OCI-LY7 (cell line): Measurements from ENCODE around the gene ZNF335. TPM values are rescaled to one million over a fixed set of nuclear protein-coding genes. Genes with fewer than 3 reads are reported as not detected.

Source experiments
- BruUV-seq: library from RNA; stranded (reverse); fragments of 400-500 nt; replicated peaks from 2 replicates; lab custom pipeline; 2021; lab: Mats Ljungman, UMichigan
- CTCF ChIA-PET: fragments of 300-600 bp; sonication (Branson Sonifier 250); formaldehyde crosslinking; loops from one replicate; lab custom pipeline; 2022; ENCODE audit warnings: antibody characterized with exemption; ENCODE audit not compliant: unreplicated experiment; lab: Charles Lee
- POLR2A ChIA-PET: fragments of 300-600 bp; sonication (Branson Sonifier 250); formaldehyde crosslinking; loops from one replicate; lab custom pipeline; 2022; ENCODE audit warnings: antibody characterized with exemption; lab: Charles Lee
- DNase-seq: peaks from one replicate; pipeline ENCODE4 v3.0.0-alpha.2; 2015; ENCODE audit warnings: low spot score
- H2AFZ ChIP-seq: fragments of 200-600 bp; sonication (generic), shearing (Covaris generic); 2 replicates; pipeline ENCODE4 v1.6.1; 2014; ENCODE audit warnings: mild to moderate bottlenecking, antibody characterized with exemption, low read length, moderate library complexity
- H3K27ac ChIP-seq: fragments of 200-600 bp; sonication (generic); 2 replicates; pipeline ENCODE4 v1.5.1; 2014; ENCODE audit warnings: mixed run types, low read depth, mild to moderate bottlenecking, moderate library complexity, low read length, inconsistent platforms; ENCODE audit not compliant: poor library complexity, severe bottlenecking
- H3K36me3 ChIP-seq: fragments of 200-600 bp; sonication (generic); 2 replicates; pipeline ENCODE4 v1.6.1; 2014; ENCODE audit warnings: mild to moderate bottlenecking, antibody characterized with exemption, low read length, moderate library complexity, mixed read lengths; ENCODE audit not compliant: insufficient read depth
- H3K4me1 ChIP-seq: fragments of 200-600 bp; sonication (generic); 2 replicates; pipeline ENCODE4 v1.5.1; 2014; ENCODE audit warnings: mild to moderate bottlenecking, low read length; ENCODE audit not compliant: insufficient read depth, poor library complexity, severe bottlenecking
- H3K4me2 ChIP-seq: fragments of 200-600 bp; sonication (generic); 2 replicates; pipeline ENCODE4 v1.6.1; 2014; ENCODE audit warnings: mild to moderate bottlenecking, low read length
- H3K4me3 ChIP-seq: fragments of 200-600 bp; sonication (generic); 2 replicates; pipeline ENCODE4 v1.5.1; 2014; ENCODE audit warnings: mild to moderate bottlenecking, low read depth, low read length; ENCODE audit not compliant: poor library complexity, severe bottlenecking
- H3K79me2 ChIP-seq: fragments of 200-600 bp; sonication (generic); 2 replicates; pipeline ENCODE4 v1.6.1; 2016; ENCODE audit warnings: low read depth, mild to moderate bottlenecking, low read length, moderate library complexity, mixed read lengths; ENCODE audit not compliant: insufficient read depth
- H3K9me2 ChIP-seq: fragments of 200-600 bp; sonication (generic); 2 replicates; pipeline ENCODE4 v1.6.1; 2016; ENCODE audit warnings: mild to moderate bottlenecking, low read length, mixed read lengths; ENCODE audit not compliant: insufficient read depth
- H3K9me3 ChIP-seq: fragments of 200-600 bp; sonication (generic); 2 replicates; pipeline ENCODE4 v1.6.1; 2014; ENCODE audit warnings: mild to moderate bottlenecking, mixed run types, low read length, mixed read lengths
- H4K20me1 ChIP-seq: fragments of 200-600 bp; sonication (generic); 2 replicates; pipeline ENCODE4 v1.6.1; 2014; ENCODE audit warnings: mild to moderate bottlenecking, antibody characterized with exemption, low read length, moderate library complexity, mixed read lengths; ENCODE audit not compliant: insufficient read depth
- EZH2phosphoT487 ChIP-seq: fragments of 200-600 bp; sonication (generic); IDR thresholded peaks from 2 replicates; pipeline ENCODE4 v1.6.1; 2018; ENCODE audit warnings: low read depth, borderline replicate concordance, mild to moderate bottlenecking, mixed run types, antibody characterized with exemption, low read length, moderate library complexity, mixed read lengths
- intact Hi-C: fragments of 100-400 bp; cut with micrococcal nuclease; formaldehyde crosslinking; loops from one replicate; pipeline ENCODE4 v1.10.0; 2022; ENCODE audit not compliant: unreplicated experiment
- total RNA-seq, 2 experiments: library from RNA; depleted of rRNA in 1 of 2; stranded (reverse); fragments of >200 nt in 1 of 2; shearing (Covaris generic) in 1 of 2; gene quantifications; 2 replicates each; pipeline ENCODE4 v1.2.3, GENCODE V29; 2014 to 2022
- TF ChIP-seq, protein P1 (sequence below): fragments of 200-600 bp; sonication (generic); conservative IDR thresholded peaks from 2 replicates; pipeline ENCODE4 v1.5.1; 2014; ENCODE audit warnings: mild to moderate bottlenecking, antibody characterized with exemption, low read length, moderate library complexity, mixed read lengths

Gene ZNF335
- total RNA-seq, 2 experiments from 2014 or later: 21.0 to 28.4 TPM

DNA sequence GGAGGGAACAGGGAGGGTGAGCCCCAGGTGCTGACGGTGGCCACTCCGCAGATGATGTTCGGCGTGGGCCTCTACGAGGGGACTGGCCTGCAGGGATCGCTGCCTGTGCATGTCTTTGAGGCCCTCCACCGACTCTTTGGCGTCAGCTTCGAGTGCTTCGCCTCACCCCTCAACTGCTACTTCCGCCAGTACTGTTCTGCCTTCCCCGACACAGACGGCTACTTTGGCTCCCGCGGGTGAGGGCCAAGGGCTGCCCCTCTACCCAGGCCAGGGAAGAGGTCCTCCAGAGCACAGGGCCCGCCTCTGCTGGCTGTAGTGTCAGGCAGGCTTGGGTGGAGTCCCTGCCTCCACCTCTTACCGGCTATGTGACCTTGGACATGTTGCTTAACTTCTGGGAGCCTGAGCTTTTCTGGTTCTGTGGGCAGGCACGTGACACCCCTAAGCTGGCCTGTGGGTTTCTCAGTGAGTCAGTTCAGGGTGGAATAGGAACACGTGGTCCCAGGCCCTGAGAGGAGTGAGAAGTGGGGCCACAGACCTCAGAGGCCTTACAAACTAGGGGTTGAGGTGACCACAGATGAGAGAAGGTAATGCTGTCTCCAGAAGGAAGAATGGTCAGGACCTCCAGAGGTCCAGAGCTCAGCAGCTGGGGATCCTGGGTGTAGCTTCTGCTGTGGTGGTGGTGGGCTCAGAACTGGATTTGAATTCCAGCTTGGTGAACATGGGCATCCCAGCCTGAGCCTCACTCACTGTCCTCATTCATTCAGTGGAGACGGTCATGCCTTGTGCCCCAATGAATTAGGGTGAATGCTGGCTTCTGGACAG is 25.6 kb downstream of the ZNF335 start:
- H3K9me2 ChIP-seq: no peaks in the 10 kb centered on the region
- no peak overlapping the region for H2AFZ ChIP-seq
- POLR2A ChIA-PET: no interaction called here
- DNase-seq: no peak
- H3K27ac ChIP-seq: no peak overlapping the region
- H3K4me1 ChIP-seq: peaks cover 3% of the 10 kb centered on the region
- CTCF ChIA-PET: no interaction called here
- no TSS peak for BruUV-seq
- H4K20me1 ChIP-seq: no peaks in the 10 kb centered on the region
- H3K79me2 ChIP-seq: no peaks in the 10 kb centered on the region
- peaks cover 90% of the 10 kb centered on the region for H3K36me3 ChIP-seq
- no peak overlapping the region for H3K4me3 ChIP-seq
- H3K4me2 ChIP-seq: no peak overlapping the region
- intact Hi-C loops: no loop called here
- TF ChIP-seq EZH2phosphoT487: no peak
- TF ChIP-seq, protein P1, sequence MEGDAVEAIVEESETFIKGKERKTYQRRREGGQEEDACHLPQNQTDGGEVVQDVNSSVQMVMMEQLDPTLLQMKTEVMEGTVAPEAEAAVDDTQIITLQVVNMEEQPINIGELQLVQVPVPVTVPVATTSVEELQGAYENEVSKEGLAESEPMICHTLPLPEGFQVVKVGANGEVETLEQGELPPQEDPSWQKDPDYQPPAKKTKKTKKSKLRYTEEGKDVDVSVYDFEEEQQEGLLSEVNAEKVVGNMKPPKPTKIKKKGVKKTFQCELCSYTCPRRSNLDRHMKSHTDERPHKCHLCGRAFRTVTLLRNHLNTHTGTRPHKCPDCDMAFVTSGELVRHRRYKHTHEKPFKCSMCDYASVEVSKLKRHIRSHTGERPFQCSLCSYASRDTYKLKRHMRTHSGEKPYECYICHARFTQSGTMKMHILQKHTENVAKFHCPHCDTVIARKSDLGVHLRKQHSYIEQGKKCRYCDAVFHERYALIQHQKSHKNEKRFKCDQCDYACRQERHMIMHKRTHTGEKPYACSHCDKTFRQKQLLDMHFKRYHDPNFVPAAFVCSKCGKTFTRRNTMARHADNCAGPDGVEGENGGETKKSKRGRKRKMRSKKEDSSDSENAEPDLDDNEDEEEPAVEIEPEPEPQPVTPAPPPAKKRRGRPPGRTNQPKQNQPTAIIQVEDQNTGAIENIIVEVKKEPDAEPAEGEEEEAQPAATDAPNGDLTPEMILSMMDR: no peak
- no peaks in the 10 kb centered on the region for H3K9me3 ChIP-seq

DNA sequence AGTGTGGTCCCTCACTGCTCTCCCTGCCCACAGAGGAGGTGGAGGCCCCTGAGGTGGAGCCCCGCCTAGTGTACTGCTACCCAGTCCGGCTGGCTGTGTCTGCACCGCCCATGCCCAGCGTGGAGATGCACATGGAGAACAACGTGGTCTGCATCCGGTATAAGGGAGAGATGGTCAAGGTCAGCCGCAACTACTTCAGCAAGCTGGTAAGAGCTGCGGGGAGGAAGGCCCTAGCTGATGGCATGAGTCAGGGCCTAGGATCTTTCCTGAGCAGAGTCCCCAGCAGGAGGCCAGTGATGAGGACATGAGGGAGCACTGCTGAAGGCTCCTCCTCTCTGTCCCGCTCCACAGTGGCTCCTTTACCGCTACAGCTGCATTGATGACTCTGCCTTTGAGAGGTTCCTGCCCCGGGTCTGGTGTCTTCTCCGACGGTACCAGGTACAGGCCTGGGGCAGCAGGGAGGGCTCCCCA is 26.3 kb downstream of the ZNF335 start:
- TF ChIP-seq EZH2phosphoT487: no peak
- TF ChIP-seq, protein P1: no peak
- Histone ChIP-seq H2AFZ (no peak overlapping the region), H3K27ac (no peak overlapping the region), H3K79me2 (no peaks in the 10 kb centered on the region), H3K9me2 (no peaks in the 10 kb centered on the region), H3K36me3 (peaks cover 90% of the 10 kb centered on the region), H3K4me3 (no peak overlapping the region), H4K20me1 (no peaks in the 10 kb centered on the region), H3K4me1 (no peaks in the 10 kb centered on the region), H3K9me3 (no peaks in the 10 kb centered on the region), H3K4me2 (no peak overlapping the region)
- POLR2A ChIA-PET: no interaction called here
- CTCF ChIA-PET: no interaction called here
- no peak for DNase-seq
- no TSS peak for BruUV-seq
- intact Hi-C loops: no loop called here

DNA sequence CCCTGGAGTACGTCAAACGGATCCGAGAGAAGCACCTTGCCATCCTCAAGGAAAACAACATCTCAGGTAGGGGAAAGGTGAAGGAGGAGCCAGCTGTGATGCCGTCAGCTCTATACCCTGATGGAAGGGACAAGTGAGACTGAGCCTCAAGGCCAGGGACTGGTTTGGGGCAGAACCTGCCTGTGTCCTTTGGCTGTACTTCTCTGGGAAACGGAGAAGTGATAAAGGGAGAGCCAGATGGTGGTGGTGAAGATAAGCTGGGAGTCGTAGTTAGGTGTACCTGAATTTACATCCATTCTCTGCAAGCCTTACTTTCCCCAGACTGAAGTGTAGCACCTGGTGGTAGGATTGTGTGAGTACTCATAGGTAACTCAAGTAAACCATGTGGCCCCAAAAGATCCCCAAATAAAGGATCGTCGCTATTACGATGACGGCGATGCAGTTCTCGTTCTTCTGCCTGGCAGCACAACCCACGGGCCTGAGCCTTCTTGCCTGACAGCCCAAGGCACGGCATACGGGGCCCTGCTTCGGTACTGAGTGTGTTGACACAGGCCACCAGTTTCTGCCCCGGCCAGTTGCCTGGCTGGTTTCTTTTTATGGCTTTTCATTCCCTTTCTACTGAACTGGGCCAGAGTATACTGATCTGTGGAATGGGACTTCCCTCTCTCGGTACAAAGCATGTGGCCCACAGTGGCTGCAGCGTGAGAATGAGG is 26.9 kb downstream of the ZNF335 start:
- DNase-seq: no peak
- intact Hi-C loops: no loop called here
- ChIA-PET CTCF (no interaction called here), POLR2A (no interaction called here)
- no peaks in the 10 kb centered on the region for H3K4me1 ChIP-seq
- H3K4me3 ChIP-seq: no peak overlapping the region
- H3K9me3 ChIP-seq: no peaks in the 10 kb centered on the region
- H3K4me2 ChIP-seq: no peak overlapping the region
- no peak overlapping the region for H2AFZ ChIP-seq
- H3K36me3 ChIP-seq: peaks cover 91% of the 10 kb centered on the region
- no TSS peak for BruUV-seq
- H3K9me2 ChIP-seq: no peaks in the 10 kb centered on the region
- H3K27ac ChIP-seq: no peak overlapping the region
- no peaks in the 10 kb centered on the region for H3K79me2 ChIP-seq
- TF ChIP-seq EZH2phosphoT487: no peak
- TF ChIP-seq, protein P1: no peak
- H4K20me1 ChIP-seq: no peaks in the 10 kb centered on the region
